A673 (cell line): Measurements from ENCODE around the gene IRS2. TPM values are rescaled to one million over a fixed set of nuclear protein-coding genes. Genes with fewer than 3 reads are reported as not detected.
"Not testable (repeated sequence)": the region's sequence is repeated elsewhere in the genome, so short reads cannot be mapped to it uniquely, and the experiment has no call there.

Source experiments
- BruUV-seq: library from RNA; stranded (reverse); fragments of 400-500 nt; replicated peaks from 2 replicates; lab custom pipeline; 2021; lab: Mats Ljungman, UMichigan
- CTCF ChIA-PET: fragments of 300-600 bp; sonication (Branson Sonifier 250); formaldehyde crosslinking; loops from one replicate; lab custom pipeline; 2022; ENCODE audit warnings: antibody characterized with exemption; lab: Charles Lee
- POLR2A ChIA-PET: fragments of 300-600 bp; sonication (Branson Sonifier 250); formaldehyde crosslinking; loops from one replicate; lab custom pipeline; 2022; ENCODE audit warnings: antibody characterized with exemption; ENCODE audit not compliant: low non-redundant PET; lab: Charles Lee
- DNase-seq: peaks from one replicate; pipeline ENCODE4 v3.0.0-alpha.2; 2015; ENCODE audit warnings: low spot score
- H3K27ac ChIP-seq: fragments of 200-600 bp; sonication (generic); 2 replicates; pipeline ENCODE4 v1.5.1; 2016; ENCODE audit warnings: mixed run types, low read depth, mild to moderate bottlenecking, mixed read lengths, antibody characterized with exemption, low read length; ENCODE audit not compliant: poor library complexity, severe bottlenecking
- H3K27me3 ChIP-seq: fragments of 200-600 bp; sonication (generic); replicated peaks from 2 replicates; pipeline ENCODE4 v1.6.1; 2017; ENCODE audit warnings: mixed run types, low read depth, mild to moderate bottlenecking, mixed read lengths, antibody characterized with exemption, low read length; ENCODE audit not compliant: insufficient read depth, poor library complexity
- H3K36me3 ChIP-seq: fragments of 200-600 bp; sonication (generic); 2 replicates; pipeline ENCODE4 v1.6.1; 2016; ENCODE audit warnings: mixed run types, mild to moderate bottlenecking, mixed read lengths, antibody characterized with exemption, low read length; ENCODE audit not compliant: insufficient read depth, poor library complexity, severe bottlenecking
- H3K4me1 ChIP-seq: fragments of 200-600 bp; sonication (generic); 2 replicates; pipeline ENCODE4 v1.6.1; 2017; ENCODE audit warnings: mixed run types, mild to moderate bottlenecking, mixed read lengths, antibody characterized with exemption, low read length; ENCODE audit not compliant: insufficient read depth, poor library complexity, severe bottlenecking
- H3K4me3 ChIP-seq: fragments of 200-600 bp; sonication (generic); 2 replicates; pipeline ENCODE4 v1.5.1; 2016; ENCODE audit warnings: low read depth, mixed run types, mild to moderate bottlenecking, mixed read lengths, low read length; ENCODE audit not compliant: poor library complexity, severe bottlenecking
- H3K9me3 ChIP-seq: fragments of 200-600 bp; sonication (generic); 2 replicates; pipeline ENCODE4 v1.6.1; 2016; ENCODE audit warnings: mixed run types, low read depth, mild to moderate bottlenecking, mixed read lengths, antibody characterized with exemption, low read length; ENCODE audit not compliant: poor library complexity, severe bottlenecking
- EZH2 ChIP-seq: fragments of 200-600 bp; sonication (generic); IDR thresholded peaks from 2 replicates; pipeline ENCODE4 v1.6.1; 2017; ENCODE audit warnings: borderline replicate concordance, low read depth, mild to moderate bottlenecking, mixed read lengths, antibody characterized with exemption, low read length; ENCODE audit not compliant: poor library complexity, severe bottlenecking
- intact Hi-C: fragments of 100-400 bp; cut with micrococcal nuclease; formaldehyde crosslinking; loops from one replicate; pipeline ENCODE4 v1.10.0; 2022; ENCODE audit not compliant: unreplicated experiment
- total RNA-seq: library from RNA; stranded (reverse); gene quantifications from 2 replicates; pipeline ENCODE4 v1.2.3, GENCODE V29; 2021
- TF ChIP-seq, protein P1 (sequence below): fragments of 300-800, 200-600 bp; sonication (generic); conservative IDR thresholded peaks from 2 replicates; pipeline ENCODE4 v1.5.1; 2017; ENCODE audit warnings: low read depth, mild to moderate bottlenecking, antibody characterized with exemption, low read length, moderate library complexity, mixed read lengths

The IRS2 gene
- total RNA-seq, 1 experiment from 2014 or later: 135 TPM

DNA sequence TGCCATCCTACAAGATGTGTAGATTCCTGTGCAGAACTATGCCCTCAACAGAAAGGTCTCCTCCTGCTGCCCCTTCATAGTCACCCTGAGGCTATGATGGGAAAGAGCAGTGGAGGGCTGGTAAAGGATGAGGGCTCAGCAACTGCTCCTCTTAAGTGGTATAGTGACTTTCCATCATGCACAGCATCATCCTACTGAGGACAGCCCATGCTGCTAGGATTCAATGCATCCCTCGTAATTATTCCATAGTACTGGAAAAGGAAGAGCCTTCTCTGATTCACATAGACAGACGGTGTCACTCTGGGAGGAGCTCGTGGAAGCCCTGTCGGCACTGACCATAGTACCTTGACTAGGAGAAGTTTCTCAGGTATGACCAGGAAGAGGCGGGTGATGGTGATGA, 47.6 kb upstream of the IRS2 start:
- CTCF ChIA-PET: no interaction called here
- H3K9me3 ChIP-seq: no peaks in the 10 kb centered on the region
- TF ChIP-seq EZH2: no peak
- no TSS peak for BruUV-seq
- H3K4me1 ChIP-seq: no peaks in the 10 kb centered on the region
- H3K4me3 ChIP-seq: no peak overlapping the region
- peaks cover 24% of the 10 kb centered on the region for H3K27me3 ChIP-seq
- DNase-seq: no peak
- H3K27ac ChIP-seq: no peak overlapping the region
- H3K36me3 ChIP-seq: no peaks in the 10 kb centered on the region
- intact Hi-C loops: no loop called here
- POLR2A ChIA-PET: no interaction called here

DNA sequence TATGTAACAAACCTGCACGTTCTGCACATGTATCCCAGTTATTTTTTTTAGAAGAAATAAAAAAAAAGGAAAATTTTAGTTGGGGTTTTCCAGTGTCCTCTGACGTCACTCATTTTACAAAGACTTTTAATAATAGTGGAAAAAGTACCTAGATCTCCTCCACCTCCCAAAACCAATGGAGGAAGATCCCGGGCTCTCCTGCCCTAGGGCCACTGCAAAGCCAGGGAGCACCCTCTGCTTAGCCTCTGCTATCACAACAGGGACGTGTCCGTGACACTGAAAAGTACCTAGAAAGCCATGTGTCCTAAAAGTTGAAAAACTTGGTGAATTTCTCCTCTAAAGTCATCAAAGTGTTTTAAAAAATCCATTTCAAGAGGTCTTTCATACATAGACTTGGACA, 46.7 kb upstream of the IRS2 start:
- POLR2A ChIA-PET: no interaction called here
- TF ChIP-seq EZH2: no peak
- TF ChIP-seq, protein P1, sequence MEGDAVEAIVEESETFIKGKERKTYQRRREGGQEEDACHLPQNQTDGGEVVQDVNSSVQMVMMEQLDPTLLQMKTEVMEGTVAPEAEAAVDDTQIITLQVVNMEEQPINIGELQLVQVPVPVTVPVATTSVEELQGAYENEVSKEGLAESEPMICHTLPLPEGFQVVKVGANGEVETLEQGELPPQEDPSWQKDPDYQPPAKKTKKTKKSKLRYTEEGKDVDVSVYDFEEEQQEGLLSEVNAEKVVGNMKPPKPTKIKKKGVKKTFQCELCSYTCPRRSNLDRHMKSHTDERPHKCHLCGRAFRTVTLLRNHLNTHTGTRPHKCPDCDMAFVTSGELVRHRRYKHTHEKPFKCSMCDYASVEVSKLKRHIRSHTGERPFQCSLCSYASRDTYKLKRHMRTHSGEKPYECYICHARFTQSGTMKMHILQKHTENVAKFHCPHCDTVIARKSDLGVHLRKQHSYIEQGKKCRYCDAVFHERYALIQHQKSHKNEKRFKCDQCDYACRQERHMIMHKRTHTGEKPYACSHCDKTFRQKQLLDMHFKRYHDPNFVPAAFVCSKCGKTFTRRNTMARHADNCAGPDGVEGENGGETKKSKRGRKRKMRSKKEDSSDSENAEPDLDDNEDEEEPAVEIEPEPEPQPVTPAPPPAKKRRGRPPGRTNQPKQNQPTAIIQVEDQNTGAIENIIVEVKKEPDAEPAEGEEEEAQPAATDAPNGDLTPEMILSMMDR: no peak
- intact Hi-C loops: no loop called here
- H3K9me3 ChIP-seq: no peaks in the 10 kb centered on the region
- no peaks in the 10 kb centered on the region for H3K36me3 ChIP-seq
- peaks cover 24% of the 10 kb centered on the region for H3K27me3 ChIP-seq
- no peak overlapping the region for H3K4me3 ChIP-seq
- BruUV-seq: no TSS peak
- H3K27ac ChIP-seq: no peak overlapping the region
- H3K4me1 ChIP-seq: no peaks in the 10 kb centered on the region
- CTCF ChIA-PET: no interaction called here
- DNase-seq: no peak

DNA sequence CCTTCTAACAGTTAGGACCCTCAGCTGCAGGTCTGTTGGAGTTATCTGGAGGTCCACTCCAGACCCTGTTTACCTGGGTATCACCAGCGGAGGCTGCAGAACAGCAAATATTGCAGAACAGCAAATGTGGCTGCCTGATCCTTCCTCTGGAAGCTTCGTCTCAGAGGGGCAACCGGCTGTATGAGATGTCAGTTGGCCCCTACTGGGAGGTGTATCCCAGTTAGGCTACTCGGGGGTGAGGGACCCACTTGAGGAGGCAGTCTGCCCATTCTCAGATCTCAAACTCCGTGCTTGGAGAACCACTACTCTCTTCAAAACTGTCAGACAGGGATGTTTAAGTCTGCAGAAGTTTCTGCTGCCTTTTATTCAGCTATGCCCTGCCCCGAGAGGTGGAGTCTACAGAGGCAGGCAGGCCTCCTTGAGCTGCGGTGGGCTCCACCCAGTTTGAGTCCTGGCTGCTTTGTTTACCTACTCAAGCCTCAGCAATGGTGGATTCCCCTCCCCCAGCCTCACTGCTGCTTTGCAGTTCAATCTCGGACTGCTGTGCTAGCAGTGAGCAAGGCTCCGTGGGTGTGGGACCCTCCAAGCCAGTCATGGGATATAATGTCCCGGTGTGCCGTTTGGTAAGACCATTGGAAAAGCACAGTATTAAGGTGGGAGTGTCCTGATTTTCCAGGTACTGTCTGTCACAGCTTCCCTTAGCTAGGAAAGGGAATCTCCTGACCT, 42.4 kb upstream of the IRS2 start:
- H3K4me3 ChIP-seq, CTCF ChIA-PET, H3K4me1 ChIP-seq, H3K36me3 ChIP-seq, H3K27ac ChIP-seq, DNase-seq, H3K9me3 ChIP-seq, POLR2A ChIA-PET, BruUV-seq, intact Hi-C loops, H3K27me3 ChIP-seq: not testable (repeated sequence)

DNA sequence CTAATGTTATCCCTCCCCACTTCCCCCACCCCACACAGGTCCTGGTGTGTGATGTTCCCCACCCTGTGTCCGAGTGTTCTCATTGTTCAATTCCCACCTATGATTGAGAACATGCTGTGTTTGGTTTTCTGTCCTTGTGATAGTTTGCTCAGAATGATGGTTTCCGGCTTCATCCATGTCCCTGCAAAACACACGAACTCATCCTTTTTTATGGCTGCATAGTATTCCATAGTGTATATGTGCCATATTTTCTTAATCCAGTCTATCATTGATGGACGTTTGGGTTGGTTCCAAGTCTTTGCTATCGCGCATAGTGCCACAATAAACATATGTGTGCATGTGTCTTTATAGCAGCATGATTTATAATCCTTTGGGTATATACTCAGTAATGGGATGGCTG, 36.8 kb upstream of the IRS2 start:
- POLR2A ChIA-PET, CTCF ChIA-PET, DNase-seq, H3K9me3 ChIP-seq, H3K4me1 ChIP-seq, H3K36me3 ChIP-seq, BruUV-seq, H3K27ac ChIP-seq, H3K27me3 ChIP-seq, intact Hi-C loops, H3K4me3 ChIP-seq: not testable (repeated sequence)
